ENCODE results near the gene BAK1. TPM values are rescaled to one million over a fixed set of nuclear protein-coding genes. Genes with fewer than 3 reads are reported as not detected.
A peak's percentile ranks its signal among the peaks of the same experiment; 100 is the strongest.
"Not testable (repeated sequence)": the region's sequence is repeated elsewhere in the genome, so short reads cannot be mapped to it uniquely, and the experiment has no call there.

BAK1 gene
- total and polyA plus RNA-seq, 7 experiments from 2014 or later = 9.6 to 78.8 (median 21.7) TPM

GRCh38 chr6:33597551-33598322 is 17.7 kb upstream of the BAK1 start:
- H3K27ac Mint-ChIP-seq = peak overlapping the region in 4 of 9 donors; percentile 63 to 92 (median 83)
- H3K4me1 Mint-ChIP-seq = peaks cover 7 to 50% (median 34%) of the 10 kb centered on the region in 7 donors
- intact Hi-C loops (cut with micrococcal nuclease) = no loop called here
- no peak for ATAC-seq
- no peaks in the 10 kb centered on the region for H3K27me3 ChIP-seq (ENCODE audit: control insufficient read depth in 2 of 2, insufficient read depth in 2 of 2, low read length in 2 of 2)
- peaks cover 0 to 2% (median 0%) of the 10 kb centered on the region in 5 donors for H3K36me3 Mint-ChIP-seq
- no peaks in the 10 kb centered on the region for H3K9me3 ChIP-seq (ENCODE audit: control insufficient read depth in 2 of 3, low read length in 3 of 3)
- peaks cover 5 to 17% of the 10 kb centered on the region in 2 donors for H3K4me1 ChIP-seq (ENCODE audit: control insufficient read depth in 2 of 2, insufficient read depth in 2 of 2, low read length in 2 of 2)
- peak overlapping the region in 1 of 10 donors; percentile 17 for H3K4me3 Mint-ChIP-seq
- H3K4me3 ChIP-seq (ENCODE audit: low read length) = no peak overlapping the region
- no peak for DNase-seq
- H3K27ac ChIP-seq (ENCODE audit: low read depth, low read length) = no peak overlapping the region
- ChIA-PET CTCF (interaction anchor here (0.7 to 0.9 kb wide), 2 partner anchors 9 to 29 kb away, joined by 3 to 6 read pairs; no protein-coding TSS in a partner anchor), POLR2A (interaction anchor here (0.6 to 0.9 kb wide), 2 partner anchors 24 to 142 kb away, joined by 3 read pairs; partner anchors contain the start of gene ITPR3)
- no peaks in the 10 kb centered on the region for H3K36me3 ChIP-seq (ENCODE audit: control insufficient read depth in 2 of 3, insufficient read depth in 3 of 3, low read length in 3 of 3)
- peaks cover 0 to 16% (median 0%) of the 10 kb centered on the region in 5 donors for H3K27me3 Mint-ChIP-seq
- peaks cover 0 to 1% (median 0%) of the 10 kb centered on the region in 11 donors for H3K9me3 Mint-ChIP-seq

GRCh38 chr6:33596894-33597293 is 16.8 kb upstream of the BAK1 start:
- H3K9me3 Mint-ChIP-seq; intact Hi-C loops (cut with micrococcal nuclease); ATAC-seq; H3K9me3 ChIP-seq (ENCODE audit: control insufficient read depth in 2 of 3, low read length in 3 of 3); H3K36me3 Mint-ChIP-seq; H3K36me3 ChIP-seq (ENCODE audit: control insufficient read depth in 2 of 3, insufficient read depth in 3 of 3, low read length in 3 of 3); H3K4me3 ChIP-seq (ENCODE audit: low read length); H3K27me3 ChIP-seq (ENCODE audit: control insufficient read depth in 2 of 2, insufficient read depth in 2 of 2, low read length in 2 of 2); DNase-seq; CTCF ChIA-PET; H3K27ac ChIP-seq (ENCODE audit: low read depth, low read length): not testable (repeated sequence)
- Mint-ChIP-seq H3K4me3 (peak overlapping the region in 3 of 10 donors; percentile 25 to 52 (median 29)), H3K27ac (peak overlapping the region in 5 of 9 donors; percentile 46 to 76 (median 68)), H3K4me1 (peaks cover 14 to 58% (median 41%) of the 10 kb centered on the region in 7 donors), H3K27me3 (peaks cover 0 to 12% (median 0%) of the 10 kb centered on the region in 5 donors)
- POLR2A ChIA-PET = interaction anchor here (0.9 kb wide), 1 partner anchor 24 kb away, joined by 3 read pairs; the partner anchor contains the start of gene ITPR3
- H3K4me1 ChIP-seq (ENCODE audit: control insufficient read depth in 2 of 2, insufficient read depth in 2 of 2, low read length in 2 of 2) = peaks cover 5 to 17% of the 10 kb centered on the region in 2 donors

- Mint-ChIP-seq H3K36me3 (peaks cover 0 to 2% (median 0%) of the 10 kb centered on the region in 5 donors), H3K27ac (peak overlapping the region in 2 of 9 donors; percentile 58 to 70), H3K9me3 (no peaks in the 10 kb centered on the region), H3K4me3 (peak overlapping the region in 6 of 10 donors; percentile 23 to 53 (median 40)), H3K27me3 (peaks cover 0 to 6% (median 0%) of the 10 kb centered on the region in 5 donors), H3K4me1 (peaks cover 16 to 56% (median 41%) of the 10 kb centered on the region in 7 donors)
- intact Hi-C loops (cut with micrococcal nuclease) = no loop called here
- Histone ChIP-seq H3K4me1 (ENCODE audit: control insufficient read depth in 2 of 2, insufficient read depth in 2 of 2, low read length in 2 of 2) (peaks cover 5 to 17% of the 10 kb centered on the region in 2 donors), H3K36me3 (ENCODE audit: control insufficient read depth in 2 of 3, insufficient read depth in 3 of 3, low read length in 3 of 3) (no peaks in the 10 kb centered on the region), H3K27me3 (ENCODE audit: control insufficient read depth in 2 of 2, insufficient read depth in 2 of 2, low read length in 2 of 2) (no peaks in the 10 kb centered on the region), H3K4me3 (ENCODE audit: low read length) (no peak overlapping the region), H3K27ac (ENCODE audit: low read depth, low read length) (no peak overlapping the region), H3K9me3 (ENCODE audit: control insufficient read depth in 2 of 3, low read length in 3 of 3) (no peaks in the 10 kb centered on the region)
- ATAC-seq (no peak), DNase-seq (no peak)
- CTCF ChIA-PET = interaction anchor here (0.7 to 1.2 kb wide), 3 partner anchors 20 to 445 kb away, joined by 3 to 5 read pairs (median 3); partner anchors contain the start of gene UQCC2
- POLR2A ChIA-PET = interaction anchor here (0.5 to 1.2 kb wide), 4 partner anchors 12 to 32 kb away, joined by 3 to 4 read pairs (median 4); no protein-coding TSS in a partner anchor
Observed at GRCh38 chr6:33595001-33595846, 15.1 kb upstream of the BAK1 start.

GRCh38 chr6:33593414-33593727 is 13.3 kb upstream of the BAK1 start:
- H3K9me3 ChIP-seq (ENCODE audit: control insufficient read depth in 2 of 3, low read length in 3 of 3) = no peaks in the 10 kb centered on the region
- H3K36me3 Mint-ChIP-seq = peaks cover 0 to 2% (median 0%) of the 10 kb centered on the region in 5 donors
- H3K36me3 ChIP-seq (ENCODE audit: control insufficient read depth in 2 of 3, insufficient read depth in 3 of 3, low read length in 3 of 3) = no peaks in the 10 kb centered on the region
- H3K9me3 Mint-ChIP-seq = no peaks in the 10 kb centered on the region
- H3K27ac ChIP-seq (ENCODE audit: low read depth, low read length) = peak overlapping the region; percentile 66
- intact Hi-C loops (cut with micrococcal nuclease) = loop anchor here in 1 of 2 donors (2.0 kb wide), 1 partner anchor 13 kb away; no protein-coding TSS in a partner anchor
- no peaks in the 10 kb centered on the region for H3K27me3 ChIP-seq (ENCODE audit: control insufficient read depth in 2 of 2, insufficient read depth in 2 of 2, low read length in 2 of 2)
- ATAC-seq = no peak
- peaks cover 16 to 44% (median 30%) of the 10 kb centered on the region in 7 donors for H3K4me1 Mint-ChIP-seq
- ChIA-PET CTCF (no interaction called here), POLR2A (interaction anchor here (0.6 to 2.9 kb wide), 4 partner anchors 29 to 151 kb away, joined by 3 to 19 read pairs (median 6); partner anchors contain the start of gene ITPR3)
- H3K4me1 ChIP-seq (ENCODE audit: control insufficient read depth in 2 of 2, insufficient read depth in 2 of 2, low read length in 2 of 2) = peaks cover 5 to 11% of the 10 kb centered on the region in 2 donors
- peak overlapping the region; percentile 60 for H3K4me3 ChIP-seq (ENCODE audit: low read length)
- H3K27me3 Mint-ChIP-seq = peaks cover 0 to 4% (median 0%) of the 10 kb centered on the region in 5 donors
- peak overlapping the region; percentile 75 to 89 (median 86) for H3K4me3 Mint-ChIP-seq
- no peak for DNase-seq
- peak overlapping the region; percentile 80 to 98 (median 93) for H3K27ac Mint-ChIP-seq

- H3K4me1 ChIP-seq (ENCODE audit: control insufficient read depth in 2 of 2, insufficient read depth in 2 of 2, low read length in 2 of 2) = peaks cover 5 to 6% of the 10 kb centered on the region in 2 donors
- Mint-ChIP-seq H3K36me3 (peaks cover 0 to 2% (median 0%) of the 10 kb centered on the region in 5 donors), H3K4me3 (peak overlapping the region; percentile 75 to 89 (median 86)), H3K27ac (peak overlapping the region; percentile 80 to 98 (median 93)), H3K4me1 (peaks cover 16 to 40% (median 29%) of the 10 kb centered on the region in 7 donors), H3K27me3 (peaks cover 0 to 4% (median 0%) of the 10 kb centered on the region in 5 donors), H3K9me3 (no peaks in the 10 kb centered on the region)
- peak overlapping the region; percentile 60 for H3K4me3 ChIP-seq (ENCODE audit: low read length)
- DNase-seq = peak; percentile 28 to 72 (median 48)
- intact Hi-C loops (cut with micrococcal nuclease) = loop anchor here in 1 of 2 donors (1.0 to 2.0 kb wide), 4 partner anchors 14 to 76 kb away; partner anchors contain the start of gene ITPR3
- no peaks in the 10 kb centered on the region for H3K9me3 ChIP-seq (ENCODE audit: control insufficient read depth in 2 of 3, low read length in 3 of 3)
- POLR2A ChIA-PET = interaction anchor here (0.6 to 2.9 kb wide), 10 partner anchors 14 to 175 kb away, joined by 3 to 19 read pairs (median 4); partner anchors contain the start of genes CUTA, ITPR3 and ZBTB9
- H3K27ac ChIP-seq (ENCODE audit: low read depth, low read length) = peak overlapping the region; percentile 66
- CTCF ChIA-PET = interaction anchor here (1.9 to 2.1 kb wide), 2 partner anchors 101 to 108 kb away, joined by 6 to 14 read pairs; no protein-coding TSS in a partner anchor
- ATAC-seq = peak; percentile 69
- H3K27me3 ChIP-seq (ENCODE audit: control insufficient read depth in 2 of 2, insufficient read depth in 2 of 2, low read length in 2 of 2) = no peaks in the 10 kb centered on the region
- no peaks in the 10 kb centered on the region for H3K36me3 ChIP-seq (ENCODE audit: control insufficient read depth in 2 of 3, insufficient read depth in 3 of 3, low read length in 3 of 3)
Observed at GRCh38 chr6:33592595-33593413, 12.7 kb upstream of the BAK1 start.
